ENCODE results near the gene NOS3.

DNA sequence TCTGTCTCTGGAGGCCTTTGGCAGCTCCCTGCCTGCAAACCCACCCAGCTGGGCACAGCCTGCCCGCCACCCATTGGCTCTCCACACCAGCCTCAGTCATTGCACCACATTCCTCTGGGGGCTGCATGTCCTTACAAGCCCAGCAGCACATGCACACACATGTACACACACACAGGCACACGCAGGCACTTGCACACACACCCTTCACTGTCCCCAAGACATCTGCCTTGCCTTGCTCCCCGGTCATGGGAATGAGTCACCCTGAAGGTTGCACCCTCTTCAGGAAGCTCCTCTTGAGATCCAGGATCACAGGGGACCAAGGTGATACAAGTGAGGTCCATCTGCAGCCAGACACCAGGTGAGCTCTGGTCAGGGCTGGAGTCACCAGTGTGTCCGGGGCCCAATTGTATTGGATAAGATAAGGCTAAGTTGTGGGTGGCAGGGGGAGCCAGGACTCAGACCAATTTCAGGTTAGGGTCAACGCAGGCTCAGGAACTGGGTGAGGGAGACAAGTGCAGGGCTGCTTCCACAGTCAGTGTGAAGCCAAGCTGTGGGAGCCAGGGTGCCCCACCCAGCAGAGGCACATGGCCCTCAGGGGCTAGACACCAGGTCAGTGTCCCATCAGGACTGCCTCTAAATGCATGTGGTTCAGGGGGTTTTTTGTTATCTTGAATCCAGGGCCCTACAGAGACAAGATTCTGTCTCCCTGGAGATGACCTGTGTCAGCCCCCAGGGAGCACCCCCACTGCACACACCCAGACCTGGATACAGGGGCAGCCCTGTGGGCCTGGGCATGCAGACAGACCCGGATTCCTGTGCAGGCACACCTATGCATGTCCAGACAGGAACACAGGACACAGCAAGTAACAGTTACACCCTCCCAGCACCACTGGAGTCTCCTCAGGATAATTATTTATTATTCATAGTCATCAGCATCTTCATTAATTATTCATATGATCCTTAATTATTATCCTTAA is 46.5 kb upstream of the NOS3 start:
- TF ChIP-seq, protein P1, sequence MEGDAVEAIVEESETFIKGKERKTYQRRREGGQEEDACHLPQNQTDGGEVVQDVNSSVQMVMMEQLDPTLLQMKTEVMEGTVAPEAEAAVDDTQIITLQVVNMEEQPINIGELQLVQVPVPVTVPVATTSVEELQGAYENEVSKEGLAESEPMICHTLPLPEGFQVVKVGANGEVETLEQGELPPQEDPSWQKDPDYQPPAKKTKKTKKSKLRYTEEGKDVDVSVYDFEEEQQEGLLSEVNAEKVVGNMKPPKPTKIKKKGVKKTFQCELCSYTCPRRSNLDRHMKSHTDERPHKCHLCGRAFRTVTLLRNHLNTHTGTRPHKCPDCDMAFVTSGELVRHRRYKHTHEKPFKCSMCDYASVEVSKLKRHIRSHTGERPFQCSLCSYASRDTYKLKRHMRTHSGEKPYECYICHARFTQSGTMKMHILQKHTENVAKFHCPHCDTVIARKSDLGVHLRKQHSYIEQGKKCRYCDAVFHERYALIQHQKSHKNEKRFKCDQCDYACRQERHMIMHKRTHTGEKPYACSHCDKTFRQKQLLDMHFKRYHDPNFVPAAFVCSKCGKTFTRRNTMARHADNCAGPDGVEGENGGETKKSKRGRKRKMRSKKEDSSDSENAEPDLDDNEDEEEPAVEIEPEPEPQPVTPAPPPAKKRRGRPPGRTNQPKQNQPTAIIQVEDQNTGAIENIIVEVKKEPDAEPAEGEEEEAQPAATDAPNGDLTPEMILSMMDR (IDR thresholded peaks at IDR 0.05), result no peak
- TF ChIP-seq POLR2A (IDR thresholded peaks at IDR 0.05), result no peak

All from uterus (tissue), 2 donors.